Measurements from ENCODE around the gene MEF2A.
"Not testable (repeated sequence)": the region's sequence is repeated elsewhere in the genome, so short reads cannot be mapped to it uniquely, and the experiment has no call there.

DNA sequence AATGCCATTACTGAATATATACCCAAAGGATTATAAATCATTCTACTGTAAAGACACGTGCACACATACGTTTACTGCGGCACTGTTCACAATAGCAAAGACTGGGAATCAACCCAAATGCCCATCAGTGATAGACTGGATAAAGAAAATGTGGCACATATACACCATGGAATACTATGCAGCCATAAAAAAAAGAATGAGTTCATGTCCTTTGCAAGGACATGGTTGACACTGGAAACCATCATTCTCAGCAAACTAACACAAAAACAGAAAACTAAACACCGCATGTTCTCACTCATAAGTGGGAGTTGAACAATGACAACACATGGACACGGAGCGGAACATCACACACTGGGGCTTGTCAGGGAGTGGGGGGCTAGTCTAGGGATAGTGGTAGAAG is 100.3 kb downstream of the MEF2A start:
- TF ChIP-seq, protein P1, sequence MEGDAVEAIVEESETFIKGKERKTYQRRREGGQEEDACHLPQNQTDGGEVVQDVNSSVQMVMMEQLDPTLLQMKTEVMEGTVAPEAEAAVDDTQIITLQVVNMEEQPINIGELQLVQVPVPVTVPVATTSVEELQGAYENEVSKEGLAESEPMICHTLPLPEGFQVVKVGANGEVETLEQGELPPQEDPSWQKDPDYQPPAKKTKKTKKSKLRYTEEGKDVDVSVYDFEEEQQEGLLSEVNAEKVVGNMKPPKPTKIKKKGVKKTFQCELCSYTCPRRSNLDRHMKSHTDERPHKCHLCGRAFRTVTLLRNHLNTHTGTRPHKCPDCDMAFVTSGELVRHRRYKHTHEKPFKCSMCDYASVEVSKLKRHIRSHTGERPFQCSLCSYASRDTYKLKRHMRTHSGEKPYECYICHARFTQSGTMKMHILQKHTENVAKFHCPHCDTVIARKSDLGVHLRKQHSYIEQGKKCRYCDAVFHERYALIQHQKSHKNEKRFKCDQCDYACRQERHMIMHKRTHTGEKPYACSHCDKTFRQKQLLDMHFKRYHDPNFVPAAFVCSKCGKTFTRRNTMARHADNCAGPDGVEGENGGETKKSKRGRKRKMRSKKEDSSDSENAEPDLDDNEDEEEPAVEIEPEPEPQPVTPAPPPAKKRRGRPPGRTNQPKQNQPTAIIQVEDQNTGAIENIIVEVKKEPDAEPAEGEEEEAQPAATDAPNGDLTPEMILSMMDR (IDR thresholded peaks at IDR 0.05) = not testable (repeated sequence)
- TF ChIP-seq POLR2A (IDR thresholded peaks at IDR 0.05) = not testable (repeated sequence)

Measured in lower leg skin (tissue), 3 donors.